GM06990 (cell line): ENCODE data around the gene DDX4.

Experiments
- DNase-seq: peaks from one replicate; pipeline ENCODE4 v3.0.0-alpha.2; 2011; ENCODE audit not compliant: insufficient read length; ENCODE audit errors: extremely low read depth
- H3K27me3 ChIP-seq: replicated peaks from 2 replicates; pipeline ENCODE4 v1.6.0; 2011; ENCODE audit warnings: low read length; ENCODE audit not compliant: control insufficient read depth, insufficient read depth
- H3K36me3 ChIP-seq: 2 replicates; pipeline ENCODE4 v1.5.1; 2011; ENCODE audit warnings: low read length; ENCODE audit not compliant: control insufficient read depth, insufficient read depth
- H3K4me3 ChIP-seq: replicated peaks from 2 replicates; pipeline ENCODE4 v1.5.1; 2011; ENCODE audit warnings: low read depth, mild to moderate bottlenecking, control low read depth, low read length
- CTCF ChIP-seq: IDR thresholded peaks from 2 replicates; pipeline ENCODE4 v1.5.1; 2011; ENCODE audit warnings: low read length, control low read depth, mild to moderate bottlenecking, inconsistent platforms; ENCODE audit not compliant: insufficient read depth, poor library complexity, severe bottlenecking

The DDX4 gene

GRCh38 chr5:55855509-55855908, 117.6 kb downstream of the DDX4 start:
- TF ChIP-seq CTCF, result no peak
- no peak for DNase-seq
- no peak overlapping the region for H3K4me3 ChIP-seq
- no peaks in the 10 kb centered on the region; the same call in none of the 2 replicates for H3K27me3 ChIP-seq
- no peaks in the 10 kb centered on the region for H3K36me3 ChIP-seq

GRCh38 chr5:55856516-55857246, 118.8 kb downstream of the DDX4 start:
- H3K4me3 ChIP-seq, result no peak overlapping the region
- TF ChIP-seq CTCF, result no peak
- H3K36me3 ChIP-seq, result no peaks in the 10 kb centered on the region
- no peak for DNase-seq
- no peaks in the 10 kb centered on the region; the same call in none of the 2 replicates for H3K27me3 ChIP-seq

- no peak for TF ChIP-seq CTCF
- H3K27me3 ChIP-seq, result no peaks in the 10 kb centered on the region; the same call in none of the 2 replicates
- DNase-seq, result no peak
- H3K36me3 ChIP-seq, result no peaks in the 10 kb centered on the region
- H3K4me3 ChIP-seq, result no peak overlapping the region
These were observed 119.4 kb downstream of the DDX4 start for GRCh38 chr5:55857247-55857640.

- H3K27me3 ChIP-seq, result no peaks in the 10 kb centered on the region; the same call in none of the 2 replicates
- no peak overlapping the region for H3K4me3 ChIP-seq
- no peaks in the 10 kb centered on the region for H3K36me3 ChIP-seq
- DNase-seq, result no peak
- no peak for TF ChIP-seq CTCF
These were observed 120.2 kb downstream of the DDX4 start for GRCh38 chr5:55858104-55858503.

GRCh38 chr5:55860288-55860687, 122.4 kb downstream of the DDX4 start:
- DNase-seq, result no peak
- no peak overlapping the region for H3K4me3 ChIP-seq
- no peaks in the 10 kb centered on the region for H3K36me3 ChIP-seq
- no peaks in the 10 kb centered on the region; the same call in none of the 2 replicates for H3K27me3 ChIP-seq
- no peak for TF ChIP-seq CTCF
